ENCODE data around the gene NPAS3. TPM values are rescaled to one million over a fixed set of nuclear protein-coding genes. Genes with fewer than 3 reads are reported as not detected.

Gene NPAS3
- total and polyA plus RNA-seq, 10 donors: 0.13 to 9.5 (median 2.9) TPM

DNA sequence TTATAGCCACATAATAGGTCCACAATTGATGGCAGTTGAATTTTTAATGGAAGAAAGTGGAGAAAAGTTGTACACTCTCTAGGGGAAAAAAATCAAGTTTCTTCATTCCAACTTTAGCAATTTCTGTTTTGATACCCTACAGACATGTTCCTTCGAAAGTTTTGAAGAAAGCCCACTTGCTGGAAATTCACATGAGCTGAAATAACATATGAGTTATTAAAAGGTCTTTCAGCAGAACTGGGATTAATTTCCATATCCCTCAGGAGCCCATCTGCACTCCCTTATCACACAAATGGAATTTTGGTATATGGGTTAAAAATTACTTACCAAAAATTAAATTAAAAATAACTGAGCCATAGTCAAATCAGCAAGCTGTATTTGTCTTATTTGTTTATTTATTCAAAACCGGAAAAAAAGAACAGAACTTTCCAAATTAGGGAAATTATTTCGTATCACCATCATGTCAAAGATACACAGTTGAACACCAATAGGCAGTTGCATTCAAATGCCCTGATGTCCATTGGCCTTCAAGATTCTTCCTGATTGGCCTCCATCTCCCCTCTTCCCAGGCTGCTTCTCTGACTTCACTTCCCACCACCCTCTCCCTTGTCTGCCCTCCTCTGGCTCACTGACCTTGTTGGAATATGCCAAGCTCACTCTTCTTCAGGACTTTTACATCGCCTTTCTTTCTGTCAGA lies 566.7 kb downstream of the NPAS3 start:
- no peak for DNase-seq
- 84 to 92% (median 87%) methylated on average over 4 of the region's 4 CpGs for WGBS, 5 donors

DNA sequence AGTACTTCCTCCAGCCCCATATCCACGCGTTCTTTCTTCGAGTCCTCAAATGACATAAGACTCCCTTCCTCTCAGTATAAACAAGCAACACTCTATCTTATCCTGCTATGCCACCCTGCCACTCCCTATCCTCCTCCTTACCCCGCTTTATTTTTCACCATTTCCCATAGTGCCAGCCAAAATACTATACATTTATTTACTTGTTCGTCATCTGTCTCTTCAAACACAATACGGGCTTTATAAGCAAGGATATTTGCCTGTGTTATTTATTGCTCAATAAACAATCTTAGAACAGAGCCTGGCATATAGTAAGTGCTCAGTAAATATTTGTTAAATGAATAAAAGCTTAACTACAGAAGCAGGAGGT lies 567.3 kb downstream of the NPAS3 start:
- Histone ChIP-seq H3K9me3 (no peaks in the 10 kb centered on the region), H3K4me1 (no peaks in the 10 kb centered on the region), H3K27me3 (replicated peaks in 1 of 7) (no peaks in the 10 kb centered on the region), H3K27ac (no peak overlapping the region), H3K36me3 (no peaks in the 10 kb centered on the region), H3K4me3 (no peak overlapping the region)
- intact Hi-C loops (cut with DNase I; ENCODE audit: low total_unique reads): no loop called here
- DNase-seq: no peak
- no peak for TF ChIP-seq POLR2A (IDR thresholded peaks at IDR 0.05)
- TF ChIP-seq, protein P1, sequence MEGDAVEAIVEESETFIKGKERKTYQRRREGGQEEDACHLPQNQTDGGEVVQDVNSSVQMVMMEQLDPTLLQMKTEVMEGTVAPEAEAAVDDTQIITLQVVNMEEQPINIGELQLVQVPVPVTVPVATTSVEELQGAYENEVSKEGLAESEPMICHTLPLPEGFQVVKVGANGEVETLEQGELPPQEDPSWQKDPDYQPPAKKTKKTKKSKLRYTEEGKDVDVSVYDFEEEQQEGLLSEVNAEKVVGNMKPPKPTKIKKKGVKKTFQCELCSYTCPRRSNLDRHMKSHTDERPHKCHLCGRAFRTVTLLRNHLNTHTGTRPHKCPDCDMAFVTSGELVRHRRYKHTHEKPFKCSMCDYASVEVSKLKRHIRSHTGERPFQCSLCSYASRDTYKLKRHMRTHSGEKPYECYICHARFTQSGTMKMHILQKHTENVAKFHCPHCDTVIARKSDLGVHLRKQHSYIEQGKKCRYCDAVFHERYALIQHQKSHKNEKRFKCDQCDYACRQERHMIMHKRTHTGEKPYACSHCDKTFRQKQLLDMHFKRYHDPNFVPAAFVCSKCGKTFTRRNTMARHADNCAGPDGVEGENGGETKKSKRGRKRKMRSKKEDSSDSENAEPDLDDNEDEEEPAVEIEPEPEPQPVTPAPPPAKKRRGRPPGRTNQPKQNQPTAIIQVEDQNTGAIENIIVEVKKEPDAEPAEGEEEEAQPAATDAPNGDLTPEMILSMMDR (IDR thresholded peaks at IDR 0.05 in 8 of 11, conservative IDR thresholded peaks at IDR 0.05 in 3 of 11): no peak
- no peak for TF ChIP-seq POLR2AphosphoS5 (IDR thresholded peaks at IDR 0.05)
- 92 to 96% (median 94%) methylated on average over 6 of the region's 6 CpGs for WGBS, 5 donors

More for the DNA sequence above, 566.7 kb downstream of the NPAS3 start:
- no peaks in the 10 kb centered on the region for H3K9me3 ChIP-seq
- TF ChIP-seq POLR2A (IDR thresholded peaks at IDR 0.05): no peak
- no peak for TF ChIP-seq POLR2AphosphoS5 (IDR thresholded peaks at IDR 0.05)
- TF ChIP-seq, protein P1 (IDR thresholded peaks at IDR 0.05 in 8 of 11, conservative IDR thresholded peaks at IDR 0.05 in 3 of 11): no peak
- no peaks in the 10 kb centered on the region for H3K4me1 ChIP-seq
- intact Hi-C loops (cut with DNase I; ENCODE audit: low total_unique reads): no loop called here
- H3K36me3 ChIP-seq: no peaks in the 10 kb centered on the region
- H3K27ac ChIP-seq: no peak overlapping the region
- H3K4me3 ChIP-seq: no peak overlapping the region
- H3K27me3 ChIP-seq (replicated peaks in 1 of 7): no peaks in the 10 kb centered on the region

DNA sequence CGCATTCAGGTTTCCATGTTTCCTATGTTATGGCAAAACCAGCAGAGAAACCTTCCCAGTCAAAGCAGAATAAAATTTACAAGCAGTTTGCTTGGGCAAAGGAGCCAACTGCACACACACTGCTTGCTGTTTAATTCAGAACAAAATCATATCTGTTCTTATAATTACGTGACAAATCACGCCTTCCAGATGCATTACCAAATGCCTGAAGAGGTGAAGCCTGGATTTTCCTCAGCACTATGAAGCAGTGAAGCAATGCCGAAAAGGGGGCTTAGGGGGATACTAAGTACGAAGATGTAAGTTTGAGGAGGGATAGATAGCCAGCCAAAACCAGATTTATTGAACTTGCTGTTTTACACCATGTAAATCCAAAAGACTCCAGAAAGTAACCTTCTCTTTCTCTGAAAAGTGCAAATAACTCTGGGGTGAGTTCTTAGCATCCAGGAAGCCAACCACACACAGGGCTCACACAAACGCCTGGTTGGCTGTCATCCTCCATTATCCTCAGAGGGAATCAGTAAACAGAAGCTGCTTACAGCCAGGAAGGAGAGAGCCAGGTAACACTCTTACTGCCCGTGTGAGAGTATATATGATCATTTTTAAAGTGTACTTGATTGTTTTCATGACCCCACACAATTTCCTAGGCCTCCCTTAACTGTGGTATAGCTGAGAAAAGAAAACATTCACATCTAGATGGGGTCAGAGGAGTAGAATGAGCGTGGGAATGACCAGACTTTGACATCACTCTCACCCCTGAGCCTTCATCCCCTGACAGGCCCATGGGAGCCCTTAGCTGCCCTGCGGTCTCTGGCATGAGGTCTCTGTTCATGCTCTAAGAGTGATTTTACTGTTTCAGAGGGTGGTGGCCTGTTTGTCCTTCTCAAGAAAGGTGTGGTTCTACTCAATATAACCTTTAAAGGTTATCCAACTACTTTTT lies 569.7 kb downstream of the NPAS3 start:
- 79 to 90% (median 81%) methylated on average over 9 of the region's 9 CpGs for WGBS, 5 donors
- no peak for DNase-seq

More for the DNA sequence above, 569.7 kb downstream of the NPAS3 start:
- intact Hi-C loops (cut with DNase I; ENCODE audit: low total_unique reads): no loop called here
- TF ChIP-seq, protein P1 (IDR thresholded peaks at IDR 0.05 in 8 of 11, conservative IDR thresholded peaks at IDR 0.05 in 3 of 11): no peak
- TF ChIP-seq POLR2AphosphoS5 (IDR thresholded peaks at IDR 0.05) (no peak), POLR2A (IDR thresholded peaks at IDR 0.05) (no peak)
- H3K27me3 ChIP-seq (replicated peaks in 1 of 7): no peaks in the 10 kb centered on the region
- H3K36me3 ChIP-seq: no peaks in the 10 kb centered on the region
- no peaks in the 10 kb centered on the region for H3K9me3 ChIP-seq
- no peak overlapping the region for H3K27ac ChIP-seq
- H3K4me3 ChIP-seq: no peak overlapping the region
- H3K4me1 ChIP-seq: no peaks in the 10 kb centered on the region
